ENCODE measurements around the gene DLX6. TPM values are rescaled to one million over a fixed set of nuclear protein-coding genes. Genes with fewer than 3 reads are reported as not detected.

The DLX6 gene
- total and polyA plus RNA-seq, 8 donors = 0.16 TPM; not detected in 7

- peaks cover 0 to 4% (median 0%) of the 10 kb centered on the region in 3 donors for H3K4me1 ChIP-seq
- H3K27me3 ChIP-seq = peaks cover 5 to 90% (median 29%) of the 10 kb centered on the region in 4 donors
- ATAC-seq = no peak
- WGBS, 2 donors = 10 to 16% methylated on average over 22 of the region's 22 CpGs
- TF ChIP-seq CTCF (IDR thresholded peaks at IDR 0.05) = no peak
- intact Hi-C loops (cut with DNase I) = no loop called here
- H3K9me3 ChIP-seq = no peaks in the 10 kb centered on the region
- no peak for DNase-seq
- no peak overlapping the region for H3K27ac ChIP-seq
- FAIRE-seq = no peak
- H3K4me3 ChIP-seq = no peak overlapping the region
- no peaks in the 10 kb centered on the region for H3K36me3 ChIP-seq
These were observed 2.6 kb upstream of the DLX6 start for GRCh38 chr7:97002555-97003261.

GRCh38 chr7:97003262-97004246, 1.8 kb upstream of the DLX6 start:
- Histone ChIP-seq H3K36me3 (no peaks in the 10 kb centered on the region), H3K27me3 (peaks cover 5 to 90% (median 25%) of the 10 kb centered on the region in 4 donors), H3K4me3 (no peak overlapping the region), H3K4me1 (peaks cover 0 to 4% (median 0%) of the 10 kb centered on the region in 3 donors), H3K27ac (no peak overlapping the region), H3K9me3 (no peaks in the 10 kb centered on the region)
- no peak for DNase-seq
- intact Hi-C loops (cut with DNase I) = no loop called here
- no peak for TF ChIP-seq CTCF (IDR thresholded peaks at IDR 0.05)
- FAIRE-seq = no peak
- WGBS, 2 donors = 8 to 9% methylated on average over 49 of the region's 49 CpGs
- no peak for ATAC-seq

- Histone ChIP-seq H3K4me1 (peaks cover 0 to 4% (median 0%) of the 10 kb centered on the region in 3 donors), H3K4me3 (peak overlapping the region in 1 of 4 donors; percentile 42), H3K27me3 (peaks cover 2 to 90% (median 25%) of the 10 kb centered on the region in 4 donors), H3K27ac (no peak overlapping the region), H3K36me3 (no peaks in the 10 kb centered on the region), H3K9me3 (no peaks in the 10 kb centered on the region)
- no peak for TF ChIP-seq CTCF (IDR thresholded peaks at IDR 0.05)
- ATAC-seq (no peak), DNase-seq (no peak), FAIRE-seq (no peak)
- 9 to 10% methylated on average over 20 of the region's 20 CpGs for WGBS, 2 donors
- intact Hi-C loops (cut with DNase I) = no loop called here
These were observed 838 bp upstream of the DLX6 start for GRCh38 chr7:97004247-97005182.

GRCh38 chr7:97006055-97006815, 882 bp downstream of the DLX6 start:
- Histone ChIP-seq H3K27ac (no peak overlapping the region), H3K4me1 (peaks cover 0 to 4% (median 0%) of the 10 kb centered on the region in 3 donors), H3K9me3 (no peaks in the 10 kb centered on the region), H3K27me3 (peaks cover 3 to 88% (median 26%) of the 10 kb centered on the region in 4 donors), H3K4me3 (peak overlapping the region in 3 of 4 donors; percentile 14 to 42 (median 26)), H3K36me3 (no peaks in the 10 kb centered on the region)
- FAIRE-seq = no peak
- peak; percentile 64 to 88 (median 86) for ATAC-seq
- peak in 2 of 6 donors; percentile 37 to 84 for DNase-seq
- intact Hi-C loops (cut with DNase I) = no loop called here
- 2 to 3% methylated on average over 60 to 83 of the region's 83 CpGs for WGBS, 2 donors
- no peak for TF ChIP-seq CTCF (IDR thresholded peaks at IDR 0.05)

All from pancreas (tissue), 10 donors.